GM21447 (cell line): ENCODE data around the gene LAMC1.

Experiments
- ATAC-seq: cut with Tn5 transposase; IDR thresholded peaks from one replicate; pipeline ENCODE4 v1.9.1; 2021; ENCODE audit not compliant: unreplicated experiment

Gene LAMC1

DNA sequence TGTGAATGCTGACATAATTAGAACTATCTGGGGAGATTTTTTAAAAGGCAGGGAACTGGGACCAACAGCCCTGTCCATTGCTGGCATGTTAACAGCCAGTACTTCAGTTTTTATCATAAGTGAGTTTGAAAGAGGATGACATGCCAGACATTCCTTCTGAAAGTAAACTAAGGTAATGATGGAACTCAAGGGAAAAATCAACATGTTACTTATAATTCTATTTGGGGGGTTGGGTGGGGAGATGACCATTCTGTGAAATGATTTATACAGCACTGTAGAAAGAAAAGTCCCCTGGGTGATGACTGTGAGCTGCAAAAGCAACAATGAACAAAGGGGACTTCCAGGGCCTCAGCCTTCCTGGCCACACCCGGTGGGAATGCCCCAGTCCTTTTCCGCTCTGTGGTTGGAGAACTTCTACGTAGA lies 157.4 kb downstream of the LAMC1 start:
- peak; percentile 75 for ATAC-seq

DNA sequence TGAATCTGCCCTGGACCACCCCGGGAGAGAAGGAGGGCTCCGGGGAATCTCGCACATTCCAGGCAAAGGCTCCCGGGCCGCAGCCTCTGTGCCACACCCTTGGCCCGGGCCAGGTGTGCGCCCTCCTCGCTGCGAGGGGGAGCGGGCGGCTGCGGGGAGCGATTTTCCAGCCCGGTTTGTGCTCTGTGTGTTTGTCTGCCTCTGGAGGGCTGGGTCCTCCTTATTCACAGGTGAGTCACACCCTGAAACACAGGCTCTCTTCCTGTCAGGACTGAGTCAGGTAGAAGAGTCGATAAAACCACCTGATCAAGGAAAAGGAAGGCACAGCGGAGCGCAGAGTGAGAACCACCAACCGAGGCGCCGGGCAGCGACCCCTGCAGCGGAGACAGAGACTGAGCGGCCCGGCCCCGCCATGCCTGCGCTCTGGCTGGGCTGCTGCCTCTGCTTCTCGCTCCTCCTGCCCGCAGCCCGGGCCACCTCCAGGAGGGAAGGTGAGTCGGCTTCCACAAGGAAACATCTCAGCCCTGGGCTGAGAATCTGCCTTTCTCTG lies 162.8 kb downstream of the LAMC1 start, which contains the start of gene LAMC2:
Gene LAMC2 (plus strand): TSS at position 324 of the 550 bp plus-strand sequence. CDS start 89 bp downstream, at position 413.
- no peak for ATAC-seq

DNA sequence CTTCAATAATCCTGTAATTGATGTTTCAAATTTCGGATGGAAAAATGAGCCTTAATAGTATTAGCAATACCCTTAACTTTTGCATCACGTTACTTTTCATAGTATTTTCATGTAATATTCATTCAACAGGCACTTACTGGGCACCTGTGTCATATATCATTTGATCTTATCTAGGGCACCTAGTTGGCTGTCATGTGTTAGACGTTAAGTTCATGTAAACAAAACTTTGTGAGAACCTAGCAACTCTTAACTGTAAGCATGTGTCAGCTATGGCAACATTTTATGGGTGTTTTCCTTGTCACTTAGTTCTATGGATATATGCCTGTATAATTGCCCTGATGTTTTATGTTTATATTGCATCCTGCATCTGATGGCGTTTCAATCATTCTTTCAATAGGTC lies 163.6 kb downstream of the LAMC1 start:
- no peak for ATAC-seq

- no peak for ATAC-seq
Measured at GRCh38 chr1:183188240-183188639, 165.0 kb downstream of the LAMC1 start.

DNA sequence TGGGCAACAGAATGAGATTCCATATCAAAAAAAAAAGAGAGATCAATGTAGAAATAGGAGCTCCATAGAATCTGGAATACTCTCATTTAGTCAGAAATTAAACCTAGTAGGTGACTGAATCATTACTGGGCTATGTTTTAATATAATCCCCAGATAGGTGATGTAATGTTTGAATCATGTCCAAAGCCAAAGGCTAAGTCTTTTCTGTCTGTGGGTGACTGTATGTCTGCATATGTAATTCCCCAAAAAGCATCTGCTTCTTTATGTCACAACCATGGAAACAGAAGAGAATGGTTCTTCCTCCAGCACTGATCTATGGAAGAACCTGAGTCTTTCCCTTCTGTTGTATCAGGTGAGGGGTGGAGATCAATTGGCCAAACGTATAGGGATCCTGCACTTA lies 168.6 kb downstream of the LAMC1 start:
- ATAC-seq, result no peak

DNA sequence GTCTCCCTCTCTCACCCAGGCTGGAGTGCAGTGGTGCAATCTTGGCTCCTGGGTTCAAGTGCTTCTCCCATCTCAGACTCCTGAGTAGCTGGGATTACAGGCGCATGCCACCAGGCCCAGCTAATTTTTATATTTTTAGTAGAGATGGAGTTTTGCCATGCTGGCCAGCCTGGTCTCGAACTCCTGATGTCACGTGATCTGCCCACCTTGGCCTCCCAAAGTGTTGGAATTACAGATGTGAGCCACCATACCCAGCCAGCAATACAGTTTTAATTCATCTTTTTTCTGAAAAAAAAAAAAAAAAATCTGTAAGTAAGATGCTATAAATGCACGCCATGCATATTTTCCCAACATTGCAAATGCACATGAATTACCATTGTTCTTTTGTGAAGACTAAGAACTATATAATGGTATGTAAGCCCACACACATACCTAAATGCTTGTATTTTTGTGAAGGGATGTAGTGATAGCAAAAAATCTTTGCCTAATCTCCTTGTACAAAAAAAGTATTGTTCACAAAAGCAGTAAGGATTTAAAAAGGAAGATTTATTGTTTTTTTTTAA lies 170.8 kb downstream of the LAMC1 start:
- no peak for ATAC-seq

- ATAC-seq, result peak; percentile 96
Measured at GRCh38 chr1:183194527-183195141, 171.4 kb downstream of the LAMC1 start.

DNA sequence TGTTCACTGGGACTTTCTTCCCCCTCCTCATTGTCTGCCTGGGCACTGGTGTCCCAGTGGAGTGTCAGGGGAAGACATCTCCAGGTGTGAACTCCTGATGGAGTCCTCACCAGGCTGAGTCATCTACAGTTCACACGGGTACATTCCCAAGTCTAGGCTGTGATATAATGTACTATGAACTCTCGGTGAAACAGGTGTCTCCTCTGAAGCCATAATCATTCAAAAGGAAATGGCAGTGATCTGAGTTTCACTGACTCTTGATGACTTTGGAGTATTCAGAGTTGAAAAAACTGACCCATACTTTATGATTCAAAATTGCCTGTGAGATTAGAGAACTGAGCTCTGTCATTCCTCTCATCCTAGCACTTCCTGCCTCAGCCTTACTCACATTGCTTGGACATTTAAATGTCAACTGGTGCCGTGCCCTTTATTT lies 171.9 kb downstream of the LAMC1 start:
- ATAC-seq, result peak; percentile 44
